Smooth muscle cell of the brain vasculature (primary cell): Measurements from ENCODE around the gene MDGA2.
"Not testable (repeated sequence)": the region's sequence is repeated elsewhere in the genome, so short reads cannot be mapped to it uniquely, and the experiment has no call there.

ENCODE experiments used
- DNase-seq: peaks from one replicate; pipeline ENCODE4 v3.0.0-alpha.2; 2012; ENCODE audit warnings: low read depth, low spot score

The MDGA2 gene

GRCh38 chr14:47624126-47624525 is 51.3 kb downstream of the MDGA2 start:
- not testable (repeated sequence) for DNase-seq

- no peak for DNase-seq
These were observed 56.0 kb downstream of the MDGA2 start for GRCh38 chr14:47619392-47619791.

DNA sequence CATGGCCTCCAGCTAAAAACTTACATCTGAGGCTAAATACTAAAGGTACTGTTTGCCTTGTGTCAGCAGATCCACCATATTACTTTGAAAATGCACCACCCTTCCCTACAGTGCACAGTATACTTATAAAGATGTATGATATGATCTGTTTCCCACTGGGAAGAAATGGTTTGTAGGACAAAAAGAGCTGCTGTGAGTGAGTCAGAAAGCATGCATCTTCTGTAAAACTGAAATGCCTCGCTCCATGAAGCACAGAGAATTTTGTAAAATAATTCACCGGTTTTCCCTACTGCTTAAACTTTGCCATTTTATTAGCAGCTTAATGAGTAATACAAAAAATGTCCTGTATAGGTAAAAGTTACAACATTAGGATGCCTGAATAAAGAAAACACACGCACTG is 68.8 kb downstream of the MDGA2 start:
- DNase-seq: no peak

GRCh38 chr14:47596860-47597259 is 78.5 kb downstream of the MDGA2 start:
- no peak for DNase-seq

- DNase-seq: no peak
These were observed 79.2 kb downstream of the MDGA2 start for GRCh38 chr14:47596232-47596631.

DNA sequence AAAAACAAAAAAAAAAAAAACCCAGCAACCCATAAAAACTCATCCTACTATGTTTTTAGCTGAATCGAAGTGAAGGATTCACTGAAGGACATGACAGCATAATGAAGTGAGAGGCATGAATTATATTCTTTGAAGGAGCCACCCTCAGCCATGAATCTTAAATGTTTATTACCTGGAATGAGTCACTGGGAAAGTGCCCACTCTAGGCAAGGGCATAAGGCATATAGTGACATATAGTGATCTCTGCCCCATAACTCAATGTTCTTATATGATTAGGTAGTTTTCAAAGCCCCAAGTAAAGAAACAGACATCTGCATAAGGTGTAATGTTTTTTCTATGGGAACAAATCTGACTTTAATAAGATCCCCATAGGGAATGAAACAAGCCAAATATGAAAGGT is 79.9 kb downstream of the MDGA2 start:
- no peak for DNase-seq

GRCh38 chr14:47590767-47591495 is 84.5 kb downstream of the MDGA2 start:
- DNase-seq: no peak

GRCh38 chr14:47585447-47585846 is 90.0 kb downstream of the MDGA2 start:
- DNase-seq: no peak

DNA sequence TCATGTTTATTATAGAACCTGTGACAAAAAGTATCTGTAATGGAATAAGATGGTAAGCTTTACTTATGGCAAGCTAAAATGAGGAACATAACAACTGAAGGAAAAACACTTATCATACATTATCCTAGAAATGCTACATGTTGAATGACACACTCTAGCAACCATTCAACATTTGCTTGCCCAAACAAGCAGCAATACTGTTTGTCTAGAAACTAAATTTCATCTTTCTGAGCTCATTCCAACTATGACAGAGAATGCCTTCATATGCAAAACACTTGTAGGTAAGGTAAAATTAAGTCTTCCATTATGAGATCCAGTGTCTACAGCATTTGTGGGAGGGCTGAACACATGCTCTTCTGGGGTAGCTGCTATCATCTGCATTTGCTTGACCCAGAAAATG is 108.1 kb downstream of the MDGA2 start:
- no peak for DNase-seq

DNA sequence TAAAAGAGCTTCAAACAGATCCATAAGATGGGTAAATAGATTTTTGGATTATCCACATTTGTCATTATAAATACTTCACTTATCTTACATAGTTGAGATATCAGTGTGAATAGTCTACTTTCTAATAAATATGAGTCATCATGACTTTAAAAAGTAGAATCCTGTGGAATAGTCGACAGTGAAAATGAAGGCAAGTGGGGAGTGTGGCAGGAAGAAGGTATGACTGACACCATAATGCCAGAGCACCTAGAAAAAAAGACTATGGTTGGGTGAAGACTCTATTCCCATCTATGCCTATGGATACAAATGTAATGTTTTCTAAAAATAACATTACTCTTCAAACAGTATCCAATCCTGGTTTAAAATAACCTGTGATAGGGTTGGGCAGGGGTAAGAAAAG is 117.5 kb downstream of the MDGA2 start:
- no peak for DNase-seq

DNA sequence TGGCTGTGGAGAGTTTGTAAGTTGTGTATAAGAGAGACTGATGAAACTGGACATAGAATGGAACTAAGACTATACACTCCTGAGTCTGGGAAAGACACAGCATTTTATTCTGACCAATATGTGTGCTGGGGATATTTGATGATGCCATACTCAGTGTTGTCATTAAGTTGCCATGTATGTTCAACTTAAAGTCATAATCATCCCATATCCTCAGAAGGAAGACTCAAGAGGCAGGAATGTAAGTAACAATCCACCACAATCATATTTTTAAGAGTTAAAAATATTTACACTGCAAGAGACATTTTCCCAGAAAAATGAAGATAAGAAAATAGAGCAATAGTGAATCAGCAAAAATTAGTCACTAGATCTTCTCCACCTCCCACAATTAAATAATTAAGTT is 120.1 kb downstream of the MDGA2 start:
- no peak for DNase-seq

DNA sequence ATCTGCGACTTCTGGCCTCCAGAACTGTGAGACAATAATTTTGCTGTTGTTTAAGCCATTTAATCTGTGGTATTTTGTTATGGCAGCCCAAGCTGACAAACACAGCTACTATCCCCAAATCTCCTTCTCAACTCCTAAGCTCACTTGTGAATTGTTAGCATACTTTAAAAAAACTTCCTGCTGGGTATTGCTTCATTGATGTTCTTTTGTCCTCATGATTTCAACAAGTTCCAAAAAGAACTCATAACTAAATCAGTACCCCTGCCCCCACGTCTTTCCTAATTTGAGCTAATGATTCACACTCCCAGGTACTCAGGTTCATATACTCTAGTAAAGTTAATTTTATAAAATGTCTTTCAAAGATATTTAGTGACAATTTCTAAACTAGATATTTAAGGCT is 125.5 kb downstream of the MDGA2 start:
- no peak for DNase-seq

- DNase-seq: no peak
These were observed 131.9 kb downstream of the MDGA2 start for GRCh38 chr14:47543459-47543858.

DNA sequence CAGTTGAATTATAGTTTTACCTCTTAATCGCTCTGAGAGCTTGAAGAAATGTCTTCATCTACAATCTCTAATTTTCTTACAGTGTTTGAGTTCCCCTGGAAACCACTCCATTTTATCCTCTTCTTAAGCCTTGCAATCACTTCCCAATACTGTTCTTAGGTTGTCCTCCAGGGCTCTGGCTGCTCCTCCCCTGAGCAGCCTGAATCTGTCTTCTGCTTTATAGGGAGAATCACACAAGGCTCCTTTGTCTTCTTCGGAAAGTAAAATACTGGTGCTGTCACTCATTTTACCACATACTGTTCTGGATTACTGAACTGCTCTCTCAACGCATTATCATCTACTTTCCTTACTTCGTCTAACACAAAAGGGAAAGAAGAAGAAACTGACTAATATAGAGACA is 133.7 kb downstream of the MDGA2 start:
- DNase-seq: no peak

DNA sequence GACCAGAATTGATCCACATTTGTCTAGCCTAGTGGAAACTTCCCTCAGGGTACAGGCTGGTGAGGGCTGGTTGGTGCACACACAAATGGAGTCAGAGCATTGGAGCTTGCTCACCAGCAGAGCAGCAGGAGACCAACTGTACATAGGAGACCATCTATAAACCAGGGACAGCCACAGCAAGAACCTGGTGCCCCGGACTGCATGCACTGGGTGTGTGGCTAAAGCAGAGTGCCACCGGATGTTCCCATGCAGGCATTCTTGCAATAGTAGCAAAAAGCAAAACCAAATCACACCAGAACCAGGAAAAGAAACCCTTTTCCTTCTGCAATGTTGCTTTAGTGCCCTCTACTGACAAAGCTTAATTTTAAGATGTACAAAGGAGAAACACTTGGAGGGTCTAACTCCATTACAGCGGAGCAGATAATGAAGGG is 136.4 kb downstream of the MDGA2 start:
- DNase-seq: peak; percentile 21

GRCh38 chr14:47536341-47536740 is 139.1 kb downstream of the MDGA2 start:
- no peak for DNase-seq

- DNase-seq: no peak
These were observed 148.7 kb downstream of the MDGA2 start for GRCh38 chr14:47526591-47527244.

DNA sequence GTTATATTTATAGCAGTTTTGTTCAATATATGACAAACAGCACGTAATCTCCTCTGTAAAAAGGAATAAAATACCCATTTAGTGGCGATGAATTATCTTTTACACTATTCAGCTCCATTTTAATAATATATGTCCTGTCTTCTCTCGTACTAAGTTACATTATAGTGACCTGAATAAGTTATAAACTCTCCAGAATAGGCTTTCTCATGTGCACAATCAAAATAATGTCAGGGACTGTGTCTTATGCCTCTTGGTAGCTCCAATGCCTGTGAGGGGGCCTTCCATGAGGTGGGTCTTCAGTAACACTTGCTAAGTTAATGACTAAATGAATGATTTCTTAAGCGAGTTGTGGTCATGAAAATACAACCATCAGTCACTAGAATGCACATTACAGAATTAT is 150.9 kb downstream of the MDGA2 start:
- no peak for DNase-seq

DNA sequence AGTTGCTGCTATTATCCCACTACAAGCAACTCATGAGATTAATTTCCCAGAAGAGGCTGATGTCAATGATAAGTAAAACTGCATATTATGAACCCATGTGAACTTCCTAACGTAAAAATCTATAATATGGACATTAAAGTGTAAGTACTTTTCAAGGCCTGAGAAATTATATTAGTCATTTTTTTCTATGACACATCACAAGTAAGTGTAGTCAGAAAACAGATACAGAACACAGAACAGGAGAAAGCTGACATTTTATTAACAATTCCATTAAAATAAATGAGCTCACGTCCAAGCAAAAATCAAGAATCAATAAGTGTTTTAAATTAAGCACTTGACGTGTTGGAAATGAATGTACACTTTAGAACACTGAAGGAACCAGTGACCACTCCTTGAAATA is 155.0 kb downstream of the MDGA2 start:
- DNase-seq: no peak

DNA sequence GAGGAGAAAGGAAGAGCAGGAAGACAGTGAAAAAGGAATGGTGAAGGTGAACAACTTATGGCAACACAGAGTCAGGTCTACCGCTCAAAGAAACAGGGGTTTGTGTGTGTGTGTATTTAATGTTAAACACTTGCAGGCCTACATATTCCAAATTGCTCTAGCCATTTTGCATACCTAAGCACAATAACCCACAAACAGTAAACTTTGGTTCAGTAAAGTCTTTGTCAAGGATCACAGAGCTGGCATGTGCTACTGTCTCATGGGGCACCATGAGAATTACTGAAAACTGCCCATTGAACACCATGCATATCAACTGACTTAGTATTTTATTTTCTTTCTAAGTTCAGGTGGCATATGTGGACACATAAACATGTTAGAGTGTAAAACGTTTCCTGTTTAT is 163.6 kb downstream of the MDGA2 start:
- no peak for DNase-seq

- no peak for DNase-seq
These were observed 165.4 kb downstream of the MDGA2 start for GRCh38 chr14:47509957-47510356.

DNA sequence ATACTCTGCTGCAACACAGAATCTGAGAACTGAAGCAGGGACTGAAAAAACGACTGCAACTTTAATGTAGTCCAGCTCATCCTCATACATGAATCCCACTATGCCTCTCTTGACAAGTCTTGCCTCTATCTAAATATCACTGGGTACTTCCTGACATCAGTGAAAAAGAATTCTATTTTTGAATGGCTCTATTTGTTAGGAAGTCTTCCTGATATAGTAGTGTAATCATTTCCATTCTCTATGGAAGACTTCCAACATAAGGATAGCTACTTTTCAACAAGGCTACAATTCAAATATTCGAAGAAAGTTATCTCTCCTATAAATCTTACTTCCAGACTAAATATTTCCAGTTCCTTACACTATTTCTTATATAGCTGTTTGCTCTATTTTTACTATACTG is 167.5 kb downstream of the MDGA2 start:
- DNase-seq: no peak

DNA sequence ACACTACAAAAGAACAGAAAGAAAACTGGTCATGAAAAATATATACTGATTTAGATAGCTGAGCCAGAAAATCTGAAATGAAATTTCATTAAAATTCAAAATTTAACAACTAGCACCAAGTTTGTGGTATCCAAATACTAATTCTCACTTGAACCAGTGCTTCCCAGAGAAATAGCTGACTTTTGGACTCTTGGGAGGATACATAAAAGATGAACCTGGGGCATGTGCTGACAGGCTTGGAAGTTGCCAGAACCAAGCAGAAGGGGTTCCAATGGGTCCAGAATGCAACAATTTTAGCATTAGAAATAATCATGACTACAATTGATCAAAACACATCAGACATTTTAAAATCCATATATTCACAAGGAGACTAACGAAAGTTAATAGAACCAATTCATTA is 175.0 kb downstream of the MDGA2 start:
- DNase-seq: no peak

DNA sequence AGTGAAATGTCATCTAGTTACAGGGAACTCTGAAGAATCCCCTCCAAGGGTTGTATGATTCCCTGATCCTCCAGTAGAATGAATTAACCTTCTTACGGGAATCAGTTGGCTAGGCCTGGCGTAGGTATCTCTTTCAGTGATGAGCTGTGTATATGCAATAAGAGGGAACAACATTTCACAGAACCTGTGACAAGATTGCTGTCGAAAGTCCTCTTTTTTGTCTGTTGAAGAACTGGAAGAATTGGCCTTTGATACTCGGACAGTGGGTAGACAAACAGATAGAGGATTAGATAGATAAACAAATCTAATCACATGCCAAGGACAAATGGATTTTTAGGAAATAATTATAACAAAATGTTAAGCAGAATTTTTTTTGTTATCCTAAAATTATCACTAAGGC is 184.6 kb downstream of the MDGA2 start:
- no peak for DNase-seq
